GM19099 (cell line): ENCODE results near the gene KCNIP1.

Experiments used
- POLR2A ChIP-seq: IDR thresholded peaks from 3 replicates; pipeline ENCODE4 v1.6.1; 2011; ENCODE audit warnings: low read depth; ENCODE audit not compliant: insufficient read length; ENCODE audit errors: extremely low read depth

The KCNIP1 gene

GRCh38 chr5:170716396-170716795 lies 212.6 kb downstream of the KCNIP1 start:
- no peak for TF ChIP-seq POLR2A

GRCh38 chr5:170719551-170719950 lies 215.7 kb downstream of the KCNIP1 start:
- TF ChIP-seq POLR2A = no peak

- no peak for TF ChIP-seq POLR2A
These were observed 216.4 kb downstream of the KCNIP1 start for GRCh38 chr5:170720179-170720578.

- TF ChIP-seq POLR2A = no peak
These were observed 217.2 kb downstream of the KCNIP1 start for GRCh38 chr5:170720984-170721383.

GRCh38 chr5:170721681-170722080 lies 217.9 kb downstream of the KCNIP1 start:
- no peak for TF ChIP-seq POLR2A

GRCh38 chr5:170722316-170722715 lies 218.5 kb downstream of the KCNIP1 start:
- TF ChIP-seq POLR2A = no peak

- no peak for TF ChIP-seq POLR2A
These were observed 227.2 kb downstream of the KCNIP1 start for GRCh38 chr5:170731052-170731451.

- TF ChIP-seq POLR2A = no peak
These were observed 228.9 kb downstream of the KCNIP1 start for GRCh38 chr5:170732685-170733084.

- TF ChIP-seq POLR2A = no peak
These were observed 233.1 kb downstream of the KCNIP1 start for GRCh38 chr5:170736966-170737365.

- no peak for TF ChIP-seq POLR2A
These were observed 233.8 kb downstream of the KCNIP1 start for GRCh38 chr5:170737591-170737990.

- no peak for TF ChIP-seq POLR2A
These were observed 235.0 kb downstream of the KCNIP1 start for GRCh38 chr5:170738840-170739239.

GRCh38 chr5:170739446-170739845 lies 235.6 kb downstream of the KCNIP1 start:
- no peak for TF ChIP-seq POLR2A

- TF ChIP-seq POLR2A = no peak
These were observed 236.9 kb downstream of the KCNIP1 start for GRCh38 chr5:170740551-170741205.

GRCh38 chr5:170741801-170742200 lies 238.0 kb downstream of the KCNIP1 start:
- no peak for TF ChIP-seq POLR2A

- no peak for TF ChIP-seq POLR2A
These were observed 240.0 kb downstream of the KCNIP1 start for GRCh38 chr5:170743876-170744212.

- no peak for TF ChIP-seq POLR2A
These were observed 241.8 kb downstream of the KCNIP1 start for GRCh38 chr5:170745481-170746071.
